GM23248 (cell line): ENCODE measurements around the gene GNAI2.

ENCODE experiments used
- EZH2 ChIP-seq: fragments of 200-600 bp; sonication (generic); IDR thresholded peaks from 2 replicates; pipeline ENCODE4 v1.6.1; 2018; ENCODE audit warnings: antibody characterized with exemption, mild to moderate bottlenecking; ENCODE audit not compliant: insufficient read depth, poor library complexity, severe bottlenecking
- EZH2phosphoT487 ChIP-seq: fragments of 200-600 bp; sonication (generic); IDR thresholded peaks from 2 replicates; pipeline ENCODE4 v1.6.1; 2018; ENCODE audit warnings: antibody characterized with exemption, moderate library complexity, mild to moderate bottlenecking, low read depth; ENCODE audit not compliant: insufficient read depth

DNA sequence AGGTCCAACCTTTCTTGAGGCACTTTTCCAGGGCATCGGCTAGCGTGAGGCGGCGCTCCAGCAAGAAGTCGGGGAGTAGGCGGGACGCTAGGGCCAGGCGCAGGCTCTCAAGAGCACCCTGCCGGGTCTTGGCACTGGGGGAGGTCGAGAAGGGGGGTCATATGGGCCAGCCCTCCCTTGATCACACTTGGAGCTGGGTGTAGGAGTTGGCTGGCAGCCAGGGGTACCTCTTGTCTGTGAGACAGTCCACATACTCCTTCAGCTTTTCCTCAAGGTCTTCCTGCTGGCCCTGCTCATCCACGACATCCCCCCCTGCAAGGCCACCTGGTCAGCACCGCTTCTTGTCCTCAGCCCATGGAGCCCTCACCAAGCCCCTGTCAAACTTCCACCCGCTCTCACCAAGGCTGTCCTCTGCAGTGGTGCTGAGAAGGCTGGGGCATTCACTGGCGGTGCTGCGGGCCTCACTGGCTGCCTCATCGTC is 54.2 kb downstream of the GNAI2 start:
- TF ChIP-seq EZH2phosphoT487: no peak
- TF ChIP-seq EZH2: no peak
